Stimulated activated memory B cell treated with anti-CD40 and anti-IgM and Interleukin-4, amounts not matched to agents 10 μg/mL and 1 μg/mL and 100 μg/mL, for 72 hours (primary cell): Measurements from ENCODE around the gene HECTD4.

ENCODE experiments used
- ATAC-seq: fragments of 150-1000 bp; cut with Tn5 transposase; 2 replicates; pipeline ENCODE4 v1.10.0; 2021
- H3K27ac Mint-ChIP-seq: one replicate; pipeline ENCODE4 v1.8.0; 2022; ENCODE audit warnings: mild to moderate bottlenecking, mixed read lengths
- H3K27me3 Mint-ChIP-seq: one replicate; pipeline ENCODE4 v1.8.0; 2022; ENCODE audit warnings: mixed read lengths
- H3K36me3 Mint-ChIP-seq: one replicate; pipeline ENCODE4 v1.8.0; 2022; ENCODE audit warnings: mixed read lengths
- H3K4me1 Mint-ChIP-seq: one replicate; pipeline ENCODE4 v1.8.0; 2022; ENCODE audit warnings: mixed read lengths
- H3K4me3 Mint-ChIP-seq: one replicate; pipeline ENCODE4 v1.8.0; 2022; ENCODE audit warnings: mild to moderate bottlenecking, moderate library complexity, mixed read lengths
- H3K9me3 Mint-ChIP-seq: one replicate; pipeline ENCODE4 v1.8.0; 2022; ENCODE audit warnings: mixed read lengths

Gene HECTD4

GRCh38 chr12:112153893-112154219 lies 228.4 kb downstream of the HECTD4 start:
- no peaks in the 10 kb centered on the region for H3K27me3 Mint-ChIP-seq
- H3K36me3 Mint-ChIP-seq: peaks cover 74% of the 10 kb centered on the region
- no peak overlapping the region for H3K4me3 Mint-ChIP-seq
- H3K27ac Mint-ChIP-seq: peak overlapping the region; percentile 87
- no peak for ATAC-seq
- peaks cover 14% of the 10 kb centered on the region for H3K9me3 Mint-ChIP-seq
- peaks cover 36% of the 10 kb centered on the region for H3K4me1 Mint-ChIP-seq

GRCh38 chr12:112153181-112153892 lies 228.9 kb downstream of the HECTD4 start:
- Mint-ChIP-seq H3K27me3 (no peaks in the 10 kb centered on the region), H3K4me1 (peaks cover 31% of the 10 kb centered on the region), H3K9me3 (peaks cover 14% of the 10 kb centered on the region), H3K36me3 (peaks cover 74% of the 10 kb centered on the region), H3K4me3 (no peak overlapping the region), H3K27ac (peak overlapping the region; percentile 87)
- ATAC-seq: no peak

- H3K4me1 Mint-ChIP-seq: peaks cover 27% of the 10 kb centered on the region
- peaks cover 67% of the 10 kb centered on the region for H3K36me3 Mint-ChIP-seq
- H3K27me3 Mint-ChIP-seq: no peaks in the 10 kb centered on the region
- ATAC-seq: peak; percentile 39
- peak overlapping the region; percentile 87 for H3K27ac Mint-ChIP-seq
- H3K9me3 Mint-ChIP-seq: peaks cover 6% of the 10 kb centered on the region
- H3K4me3 Mint-ChIP-seq: peak overlapping the region; percentile 10
Observed at GRCh38 chr12:112151766-112152541, 230.3 kb downstream of the HECTD4 start.

- H3K9me3 Mint-ChIP-seq: no peaks in the 10 kb centered on the region
- H3K27me3 Mint-ChIP-seq: no peaks in the 10 kb centered on the region
- H3K4me3 Mint-ChIP-seq: no peak overlapping the region
- peak overlapping the region; percentile 58 for H3K27ac Mint-ChIP-seq
- peaks cover 65% of the 10 kb centered on the region for H3K36me3 Mint-ChIP-seq
- ATAC-seq: peak; percentile 58
- H3K4me1 Mint-ChIP-seq: peaks cover 27% of the 10 kb centered on the region
Observed at GRCh38 chr12:112149596-112149995, 232.6 kb downstream of the HECTD4 start.

- ATAC-seq: no peak
- H3K4me1 Mint-ChIP-seq: peaks cover 27% of the 10 kb centered on the region
- H3K4me3 Mint-ChIP-seq: no peak overlapping the region
- H3K27me3 Mint-ChIP-seq: no peaks in the 10 kb centered on the region
- H3K36me3 Mint-ChIP-seq: peaks cover 62% of the 10 kb centered on the region
- no peaks in the 10 kb centered on the region for H3K9me3 Mint-ChIP-seq
- H3K27ac Mint-ChIP-seq: peak overlapping the region; percentile 75
Observed at GRCh38 chr12:112148031-112148513, 234.2 kb downstream of the HECTD4 start.

GRCh38 chr12:112146123-112146522 lies 236.1 kb downstream of the HECTD4 start:
- Mint-ChIP-seq H3K27ac (peak overlapping the region; percentile 17), H3K4me1 (peaks cover 11% of the 10 kb centered on the region), H3K27me3 (no peaks in the 10 kb centered on the region), H3K4me3 (no peak overlapping the region), H3K36me3 (peaks cover 52% of the 10 kb centered on the region), H3K9me3 (no peaks in the 10 kb centered on the region)
- ATAC-seq: no peak

- Mint-ChIP-seq H3K4me3 (no peak overlapping the region), H3K27me3 (no peaks in the 10 kb centered on the region), H3K36me3 (peaks cover 43% of the 10 kb centered on the region), H3K4me1 (no peaks in the 10 kb centered on the region), H3K27ac (peak overlapping the region; percentile 26), H3K9me3 (no peaks in the 10 kb centered on the region)
- ATAC-seq: no peak
Observed at GRCh38 chr12:112140728-112141127, 241.5 kb downstream of the HECTD4 start.

GRCh38 chr12:112134731-112135130 lies 247.5 kb downstream of the HECTD4 start:
- no peak for ATAC-seq
- H3K36me3 Mint-ChIP-seq: peaks cover 12% of the 10 kb centered on the region
- H3K4me3 Mint-ChIP-seq: no peak overlapping the region
- peaks cover 22% of the 10 kb centered on the region for H3K4me1 Mint-ChIP-seq
- no peak overlapping the region for H3K27ac Mint-ChIP-seq
- H3K9me3 Mint-ChIP-seq: no peaks in the 10 kb centered on the region
- no peaks in the 10 kb centered on the region for H3K27me3 Mint-ChIP-seq

GRCh38 chr12:112133418-112133817 lies 248.8 kb downstream of the HECTD4 start:
- H3K4me1 Mint-ChIP-seq: peaks cover 31% of the 10 kb centered on the region
- H3K27ac Mint-ChIP-seq: no peak overlapping the region
- H3K36me3 Mint-ChIP-seq: peaks cover 12% of the 10 kb centered on the region
- no peaks in the 10 kb centered on the region for H3K9me3 Mint-ChIP-seq
- no peak for ATAC-seq
- no peaks in the 10 kb centered on the region for H3K27me3 Mint-ChIP-seq
- H3K4me3 Mint-ChIP-seq: no peak overlapping the region

GRCh38 chr12:112131686-112132085 lies 250.5 kb downstream of the HECTD4 start:
- peaks cover 20% of the 10 kb centered on the region for H3K36me3 Mint-ChIP-seq
- peak overlapping the region; percentile 86 for H3K27ac Mint-ChIP-seq
- no peaks in the 10 kb centered on the region for H3K9me3 Mint-ChIP-seq
- peaks cover 41% of the 10 kb centered on the region for H3K4me1 Mint-ChIP-seq
- no peak for ATAC-seq
- no peak overlapping the region for H3K4me3 Mint-ChIP-seq
- H3K27me3 Mint-ChIP-seq: no peaks in the 10 kb centered on the region

- peak; percentile 89 for ATAC-seq
- Mint-ChIP-seq H3K4me3 (peak overlapping the region; percentile 61), H3K27ac (peak overlapping the region; percentile 86), H3K36me3 (peaks cover 20% of the 10 kb centered on the region), H3K4me1 (peaks cover 48% of the 10 kb centered on the region), H3K9me3 (no peaks in the 10 kb centered on the region), H3K27me3 (no peaks in the 10 kb centered on the region)
Observed at GRCh38 chr12:112130441-112130998, 251.7 kb downstream of the HECTD4 start.

- no peaks in the 10 kb centered on the region for H3K9me3 Mint-ChIP-seq
- peak overlapping the region; percentile 80 for H3K4me3 Mint-ChIP-seq
- no peak for ATAC-seq
- H3K27ac Mint-ChIP-seq: peak overlapping the region; percentile 88
- H3K36me3 Mint-ChIP-seq: peaks cover 8% of the 10 kb centered on the region
- no peaks in the 10 kb centered on the region for H3K27me3 Mint-ChIP-seq
- peaks cover 37% of the 10 kb centered on the region for H3K4me1 Mint-ChIP-seq
Observed at GRCh38 chr12:112126911-112127310, 255.3 kb downstream of the HECTD4 start.

GRCh38 chr12:112126000-112126438 lies 256.2 kb downstream of the HECTD4 start:
- Mint-ChIP-seq H3K9me3 (no peaks in the 10 kb centered on the region), H3K4me3 (peak overlapping the region; percentile 80), H3K27ac (peak overlapping the region; percentile 88), H3K36me3 (peaks cover 8% of the 10 kb centered on the region), H3K27me3 (no peaks in the 10 kb centered on the region), H3K4me1 (peaks cover 29% of the 10 kb centered on the region)
- no peak for ATAC-seq

GRCh38 chr12:112125250-112125999 lies 256.8 kb downstream of the HECTD4 start, which contains the start of gene TRAFD1:
Gene TRAFD1, plus strand, starts transcription at chr12:112125560. Its CDS starts 4,963 bp downstream, at chr12:112130523.
- peak; percentile 100 for ATAC-seq
- H3K27ac Mint-ChIP-seq: peak within 1 kb of the TSS; percentile 88
- H3K9me3 Mint-ChIP-seq: no peaks in the 10 kb centered on the region
- H3K36me3 Mint-ChIP-seq: peaks cover 8% of the 10 kb centered on the region
- peaks cover 26% of the 10 kb centered on the region for H3K4me1 Mint-ChIP-seq
- H3K27me3 Mint-ChIP-seq: no peaks in the 10 kb centered on the region
- peak within 1 kb of the TSS; percentile 80 for H3K4me3 Mint-ChIP-seq

- H3K4me3 Mint-ChIP-seq: no peak overlapping the region
- H3K9me3 Mint-ChIP-seq: no peaks in the 10 kb centered on the region
- no peak for ATAC-seq
Observed at GRCh38 chr12:112124918-112125249, 257.3 kb downstream of the HECTD4 start.

More at GRCh38 chr12:112124918-112125249, 257.3 kb downstream of the HECTD4 start:
- Mint-ChIP-seq H3K27ac (peak overlapping the region; percentile 88), H3K36me3 (peaks cover 8% of the 10 kb centered on the region), H3K4me1 (peaks cover 26% of the 10 kb centered on the region), H3K27me3 (no peaks in the 10 kb centered on the region)
